ENCODE data around the gene CSH2.

CSH2 gene

GRCh38 chr17:63833026-63833740 is 40.3 kb downstream of the CSH2 start:
- DNase-seq, result no peak

GRCh38 chr17:63832455-63832854 is 41.0 kb downstream of the CSH2 start:
- no peak for DNase-seq

- no peak for DNase-seq
Observed at GRCh38 chr17:63832014-63832413, 41.5 kb downstream of the CSH2 start.

- no peak for DNase-seq
Observed at GRCh38 chr17:63831505-63831904, 42.0 kb downstream of the CSH2 start.

- no peak for DNase-seq
Observed at GRCh38 chr17:63830904-63831491, 42.5 kb downstream of the CSH2 start.

GRCh38 chr17:63830278-63830677 is 43.2 kb downstream of the CSH2 start:
- DNase-seq, result no peak

- no peak for DNase-seq
Observed at GRCh38 chr17:63828936-63829335, 44.5 kb downstream of the CSH2 start.

GRCh38 chr17:63827801-63828221 is 45.7 kb downstream of the CSH2 start:
- DNase-seq, result no peak

- DNase-seq, result peak; percentile 90
Observed at GRCh38 chr17:63827002-63827800, 46.3 kb downstream of the CSH2 start, which contains the start of the genes FTSJ3 and PSMC5. Gene FTSJ3 (minus strand): TSS chr17:63827663. CDS start chr17:63826902, 761 bp downstream. Gene PSMC5 (plus strand): TSS chr17:63827431. CDS start chr17:63827491, 60 bp downstream.

GRCh38 chr17:63826468-63827001 is 46.9 kb downstream of the CSH2 start:
- DNase-seq, result no peak

- DNase-seq, result no peak
Observed at GRCh38 chr17:63824362-63824761, 49.1 kb downstream of the CSH2 start.

GRCh38 chr17:63823659-63824331 is 49.7 kb downstream of the CSH2 start:
- DNase-seq, result no peak

GRCh38 chr17:63822537-63822936 is 50.9 kb downstream of the CSH2 start:
- no peak for DNase-seq

Measured in activated T-cell treated with anti-CD3 and anti-CD28 coated beads for 4 hours (primary cell).